Esophagus muscularis mucosa (tissue), 4 donors: ENCODE data around the gene MR1. TPM values are rescaled to one million over a fixed set of nuclear protein-coding genes. Genes with fewer than 3 reads are reported as not detected.
A peak's percentile ranks its signal among the peaks of the same experiment; 100 is the strongest.

Experiments
- DNase-seq: peaks from one replicate; pipeline ENCODE4 v3.0.0-alpha.2; 2017; ENCODE audit errors: extremely low spot score
- H3K27ac ChIP-seq, 4 donors: fragments of 200-600 bp; sonication (generic); replicated peaks in 1 of 4; 1 replicate in 3 of 4; 2 replicates in 1 of 4; pipeline ENCODE4 v1.5.1; 2016 to 2019; ENCODE audit warnings: mild to moderate bottlenecking in 1 of 4
- H3K27me3 ChIP-seq, 4 donors: fragments of 200-600 bp; sonication (generic); one replicate each; pipeline versions ENCODE4 v1.5.1 to v1.6.0; 2016 to 2019
- H3K36me3 ChIP-seq, 4 donors: fragments of 200-600 bp; sonication (generic); one replicate each; pipeline ENCODE4 v1.5.1; 2016 to 2019
- H3K4me1 ChIP-seq, 4 donors: fragments of 200-600 bp; sonication (generic); one replicate each; pipeline ENCODE4 v1.5.1; 2016 to 2019
- H3K4me3 ChIP-seq, 4 donors: fragments of 200-600 bp; sonication (generic); 1 replicate in 2 of 4; 2 replicates in 2 of 4; pipeline ENCODE4 v1.5.1; 2016 to 2019; ENCODE audit warnings: mild to moderate bottlenecking in 4 of 4, moderate library complexity in 1 of 4
- H3K9me3 ChIP-seq, 4 donors: fragments of 200-600 bp; sonication (generic); 1 replicate in 3 of 4; 2 replicates in 1 of 4; pipeline ENCODE4 v1.5.1; 2016 to 2019
- EP300 ChIP-seq: sonication (generic); formaldehyde crosslinking; IDR thresholded peaks from one replicate; pipeline ENCODE4 v1.6.1; 2017; ENCODE audit warnings: antibody characterized with exemption
- POLR2A ChIP-seq: fragments of 450-650 bp; IDR thresholded peaks from one replicate; pipeline ENCODE4 v1.6.1; 2017; ENCODE audit warnings: antibody characterized with exemption, moderate library complexity, mild to moderate bottlenecking, low read depth
- POLR2AphosphoS5 ChIP-seq, 2 donors: sonication (generic); formaldehyde crosslinking; IDR thresholded peaks; one replicate each; pipeline ENCODE4 v1.6.1; 2017; ENCODE audit warnings: antibody characterized with exemption in 2 of 2
- WGBS: methylation state at CpG from one replicate; pipeline ENCODE4 v1.1.5; 2018; 5-methylcytosine and 5-hydroxymethylcytosine counted together
- intact Hi-C: fragments of 100-400 bp; cut with DNase I; formaldehyde crosslinking; loops from one replicate; pipeline ENCODE4 v1.15.1; 2023
- total RNA-seq, 4 donors: library from RNA; depleted of rRNA; stranded (reverse); fragments of >200 nt; gene quantifications; one replicate each; pipeline versions ENCODE4 v1.1.0 to v1.2.1, GENCODE V29; 2016
- TF ChIP-seq, protein P1 (sequence below), 3 experiments: fragments of 200-600 bp in 2 of 3; fragments of 450-650 bp in 1 of 3; sonication (generic) in 2 of 3; IDR thresholded peaks; one replicate each; pipeline ENCODE4 v1.5.1; 2017 to 2019; ENCODE audit warnings: antibody characterized with exemption in 3 of 3, mild to moderate bottlenecking in 2 of 3, moderate library complexity in 1 of 3

Gene MR1
- total RNA-seq, 4 donors from 2014 or later = 10.8 to 23.5 (median 15.4) TPM

GRCh38 chr1:181100015-181100905 is 66.5 kb downstream of the MR1 start:
- Histone ChIP-seq H3K27me3 (no peaks in the 10 kb centered on the region), H3K4me3 (no peak overlapping the region), H3K27ac (peak overlapping the region in 2 of 4 donors; percentile 20 to 30), H3K4me1 (peaks cover 48 to 84% (median 75%) of the 10 kb centered on the region in 4 donors), H3K9me3 (no peaks in the 10 kb centered on the region), H3K36me3 (no peaks in the 10 kb centered on the region)
- TF ChIP-seq POLR2A = no peak
- no peak for TF ChIP-seq POLR2AphosphoS5 (IDR thresholded peaks at IDR 0.05)
- TF ChIP-seq EP300 = no peak
- TF ChIP-seq, protein P1, sequence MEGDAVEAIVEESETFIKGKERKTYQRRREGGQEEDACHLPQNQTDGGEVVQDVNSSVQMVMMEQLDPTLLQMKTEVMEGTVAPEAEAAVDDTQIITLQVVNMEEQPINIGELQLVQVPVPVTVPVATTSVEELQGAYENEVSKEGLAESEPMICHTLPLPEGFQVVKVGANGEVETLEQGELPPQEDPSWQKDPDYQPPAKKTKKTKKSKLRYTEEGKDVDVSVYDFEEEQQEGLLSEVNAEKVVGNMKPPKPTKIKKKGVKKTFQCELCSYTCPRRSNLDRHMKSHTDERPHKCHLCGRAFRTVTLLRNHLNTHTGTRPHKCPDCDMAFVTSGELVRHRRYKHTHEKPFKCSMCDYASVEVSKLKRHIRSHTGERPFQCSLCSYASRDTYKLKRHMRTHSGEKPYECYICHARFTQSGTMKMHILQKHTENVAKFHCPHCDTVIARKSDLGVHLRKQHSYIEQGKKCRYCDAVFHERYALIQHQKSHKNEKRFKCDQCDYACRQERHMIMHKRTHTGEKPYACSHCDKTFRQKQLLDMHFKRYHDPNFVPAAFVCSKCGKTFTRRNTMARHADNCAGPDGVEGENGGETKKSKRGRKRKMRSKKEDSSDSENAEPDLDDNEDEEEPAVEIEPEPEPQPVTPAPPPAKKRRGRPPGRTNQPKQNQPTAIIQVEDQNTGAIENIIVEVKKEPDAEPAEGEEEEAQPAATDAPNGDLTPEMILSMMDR (IDR thresholded peaks at IDR 0.05) = no peak
- intact Hi-C loops = no loop called here
- no peak for DNase-seq
- WGBS = 65% methylated on average over 10 of the region's 10 CpGs

- TF ChIP-seq POLR2AphosphoS5 (IDR thresholded peaks at IDR 0.05) = no peak
- no peak for TF ChIP-seq POLR2A
- TF ChIP-seq EP300 = no peak
- TF ChIP-seq, protein P1 (IDR thresholded peaks at IDR 0.05) = no peak
- H3K27me3 ChIP-seq = no peaks in the 10 kb centered on the region
- no peak overlapping the region for H3K4me3 ChIP-seq
- H3K36me3 ChIP-seq = no peaks in the 10 kb centered on the region
- no peak for DNase-seq
- no peaks in the 10 kb centered on the region for H3K9me3 ChIP-seq
- no peak overlapping the region for H3K27ac ChIP-seq
- WGBS = 95% methylated on average over 4 of the region's 4 CpGs
- intact Hi-C loops = no loop called here
- peaks cover 46 to 83% (median 73%) of the 10 kb centered on the region in 4 donors for H3K4me1 ChIP-seq
These were observed 67.2 kb downstream of the MR1 start for GRCh38 chr1:181100934-181101333.

DNA sequence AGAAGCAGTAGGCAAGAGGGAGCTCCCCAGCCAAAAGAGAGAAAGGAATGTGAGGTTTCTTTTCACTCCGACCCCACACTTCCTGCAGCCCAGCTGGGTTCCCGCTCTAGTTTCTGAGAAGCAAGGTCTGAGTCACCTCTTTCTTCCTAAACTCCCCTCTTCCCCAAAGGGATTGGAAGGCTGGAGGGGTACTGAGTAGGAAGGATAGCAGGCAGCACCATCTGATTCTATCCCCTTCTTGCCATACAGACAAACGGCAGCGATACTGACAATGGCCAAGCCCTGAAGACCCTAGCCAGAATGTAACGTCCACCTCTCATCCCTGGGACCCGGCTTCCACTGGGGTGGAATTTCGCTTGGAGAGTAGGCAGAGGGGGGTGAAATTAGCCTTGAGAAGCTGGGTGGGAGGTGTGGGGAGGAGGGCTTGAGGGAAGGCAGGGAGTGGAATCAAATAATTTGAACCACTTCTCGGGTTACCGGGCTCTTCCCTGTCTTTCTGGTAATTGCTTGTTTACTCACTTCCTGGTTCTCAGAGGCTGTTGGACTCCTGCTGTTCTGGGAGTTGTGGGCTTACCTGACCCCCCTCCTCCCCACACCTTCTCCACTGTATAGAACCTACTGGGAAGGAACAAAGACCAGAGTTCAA is 67.9 kb downstream of the MR1 start:
- no peak for DNase-seq
- Histone ChIP-seq H3K27ac (no peak overlapping the region), H3K27me3 (no peaks in the 10 kb centered on the region), H3K9me3 (no peaks in the 10 kb centered on the region), H3K4me3 (no peak overlapping the region), H3K36me3 (no peaks in the 10 kb centered on the region), H3K4me1 (peaks cover 44 to 83% (median 73%) of the 10 kb centered on the region in 4 donors)
- TF ChIP-seq EP300 = no peak
- no peak for TF ChIP-seq POLR2A
- no peak for TF ChIP-seq POLR2AphosphoS5 (IDR thresholded peaks at IDR 0.05)
- TF ChIP-seq, protein P1 (IDR thresholded peaks at IDR 0.05) = no peak
- intact Hi-C loops = no loop called here
- WGBS = 56% methylated on average over 9 of the region's 9 CpGs

GRCh38 chr1:181102841-181103240 is 69.1 kb downstream of the MR1 start:
- no peak overlapping the region for H3K4me3 ChIP-seq
- no peak for TF ChIP-seq POLR2AphosphoS5 (IDR thresholded peaks at IDR 0.05)
- no peak for TF ChIP-seq POLR2A
- no peak for TF ChIP-seq EP300
- TF ChIP-seq, protein P1 (IDR thresholded peaks at IDR 0.05) = no peak
- DNase-seq = no peak
- H3K4me1 ChIP-seq = peaks cover 40 to 84% (median 71%) of the 10 kb centered on the region in 4 donors
- no peaks in the 10 kb centered on the region for H3K9me3 ChIP-seq
- no peak overlapping the region for H3K27ac ChIP-seq
- intact Hi-C loops = no loop called here
- no peaks in the 10 kb centered on the region for H3K27me3 ChIP-seq
- no peaks in the 10 kb centered on the region for H3K36me3 ChIP-seq
